Uterus (tissue), 4 donors: ENCODE data around the gene CDC42EP1. TPM values are rescaled to one million over a fixed set of nuclear protein-coding genes. Genes with fewer than 3 reads are reported as not detected.

ENCODE experiments used
- DNase-seq, 2 donors: peaks; one replicate each; pipeline ENCODE4 v3.0.0-alpha.2; 2019 to 2020
- H3K27ac ChIP-seq, 2 donors: fragments of 200-600 bp; sonication (generic); 1 replicate in 1 of 2; 2 replicates in 1 of 2; pipeline ENCODE4 v1.5.1; 2016 to 2018
- H3K27me3 ChIP-seq, 2 donors: fragments of 200-600 bp; sonication (generic); one replicate each; pipeline ENCODE4 v1.5.1; 2018 to 2019; ENCODE audit warnings: control low read depth in 1 of 2
- H3K36me3 ChIP-seq, 2 donors: fragments of 200-600 bp; sonication (generic); one replicate each; pipeline ENCODE4 v1.5.1; 2019; ENCODE audit warnings: control low read depth in 1 of 2
- H3K4me1 ChIP-seq, 2 donors: fragments of 200-600 bp; sonication (generic); one replicate each; pipeline ENCODE4 v1.5.1; 2018 to 2019; ENCODE audit warnings: control low read depth in 1 of 2
- H3K4me3 ChIP-seq, 2 donors: fragments of 200-600 bp; sonication (generic); 1 replicate in 1 of 2; 2 replicates in 1 of 2; pipeline ENCODE4 v1.5.1; 2018 to 2019; ENCODE audit warnings: mild to moderate bottlenecking in 1 of 2
- H3K9me3 ChIP-seq, 2 donors: fragments of 200-600 bp; sonication (generic); one replicate each; pipeline ENCODE4 v1.5.1; 2019; ENCODE audit warnings: control low read depth in 1 of 2
- CTCF ChIP-seq, 4 experiments: fragments of 200-600 bp in 2 of 4; fragments of 450-650 bp in 2 of 4; sonication (generic) in 2 of 4; IDR thresholded peaks; one replicate each; pipeline ENCODE4 v1.5.1; 2016 to 2019; ENCODE audit warnings: antibody characterized with exemption in 4 of 4, mild to moderate bottlenecking in 2 of 4, moderate library complexity in 1 of 4
- POLR2A ChIP-seq, 2 donors: fragments of 450-650 bp; IDR thresholded peaks; one replicate each; pipeline ENCODE4 v1.6.1; 2016; ENCODE audit warnings: antibody characterized with exemption in 2 of 2, mild to moderate bottlenecking in 1 of 2, moderate library complexity in 1 of 2
- intact Hi-C: fragments of 100-400 bp; cut with DNase I; formaldehyde crosslinking; loops from one replicate; pipeline ENCODE4 v1.15.1; 2023; ENCODE audit warnings: low total_unique reads
- total RNA-seq, 4 donors: library from RNA; depleted of rRNA in 3 of 4; stranded (reverse); fragments of >200 nt in 3 of 4; gene quantifications; one replicate each; pipeline versions ENCODE4 v1.1.0 to v1.2.4, GENCODE V29; 2014 to 2023
- donor health status: DM: yes; HTN: yes; CAD: no.

The CDC42EP1 gene
- total RNA-seq, 4 donors from 2014 or later = 10.6 to 101 (median 16.5) TPM

GRCh38 chr22:37555029-37555428 lies 5.3 kb upstream of the CDC42EP1 start:
- intact Hi-C loops = no loop called here
- no peaks in the 10 kb centered on the region for H3K27me3 ChIP-seq
- TF ChIP-seq CTCF (IDR thresholded peaks at IDR 0.05) = no peak
- TF ChIP-seq POLR2A (IDR thresholded peaks at IDR 0.05) = no peak
- H3K4me3 ChIP-seq = no peak overlapping the region
- peaks cover 8 to 18% of the 10 kb centered on the region in 2 donors for H3K4me1 ChIP-seq
- H3K36me3 ChIP-seq = no peaks in the 10 kb centered on the region
- no peak for DNase-seq
- H3K27ac ChIP-seq = no peak overlapping the region
- no peaks in the 10 kb centered on the region for H3K9me3 ChIP-seq

- H3K27ac ChIP-seq = peak overlapping the region in 1 of 2 donors; percentile 51
- TF ChIP-seq CTCF (IDR thresholded peaks at IDR 0.05) (no peak), POLR2A (IDR thresholded peaks at IDR 0.05) (no peak)
- DNase-seq = no peak
- H3K9me3 ChIP-seq = no peaks in the 10 kb centered on the region
- intact Hi-C loops = no loop called here
- no peak overlapping the region for H3K4me3 ChIP-seq
- H3K27me3 ChIP-seq = no peaks in the 10 kb centered on the region
- H3K36me3 ChIP-seq = no peaks in the 10 kb centered on the region
- peaks cover 8 to 10% of the 10 kb centered on the region in 2 donors for H3K4me1 ChIP-seq
These were observed 3.6 kb upstream of the CDC42EP1 start for GRCh38 chr22:37556710-37557109.

- Histone ChIP-seq H3K36me3 (no peaks in the 10 kb centered on the region), H3K27ac (peak overlapping the region; percentile 12 to 51), H3K4me1 (peaks cover 7 to 10% of the 10 kb centered on the region in 2 donors), H3K9me3 (no peaks in the 10 kb centered on the region), H3K27me3 (no peaks in the 10 kb centered on the region), H3K4me3 (no peak overlapping the region)
- DNase-seq = no peak
- TF ChIP-seq POLR2A (IDR thresholded peaks at IDR 0.05) = no peak
- TF ChIP-seq CTCF (IDR thresholded peaks at IDR 0.05) = no peak
- intact Hi-C loops = no loop called here
These were observed 2.8 kb upstream of the CDC42EP1 start for GRCh38 chr22:37557321-37558001.

DNA sequence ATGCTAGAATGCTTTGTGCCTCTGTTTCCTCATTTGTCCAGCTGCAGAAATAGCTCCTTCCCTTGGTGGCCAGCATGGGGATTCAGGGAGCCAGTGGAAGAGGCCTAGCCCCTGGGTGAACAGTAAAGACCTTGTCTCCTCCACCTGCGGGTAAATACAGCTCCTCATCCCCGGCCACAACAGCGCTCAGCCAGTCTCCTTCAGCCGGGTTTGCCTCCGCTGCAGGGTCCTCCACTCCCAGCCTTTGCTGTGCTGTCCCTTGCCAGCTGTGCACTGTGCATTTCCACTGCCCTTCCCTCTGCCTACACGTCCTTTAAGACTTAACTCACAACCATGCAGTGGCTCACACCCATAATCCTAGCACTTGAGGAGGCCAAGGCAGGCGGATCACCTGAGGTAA lies 1.5 kb upstream of the CDC42EP1 start:
- Histone ChIP-seq H3K27me3 (no peaks in the 10 kb centered on the region), H3K4me1 (peaks cover 17 to 22% of the 10 kb centered on the region in 2 donors), H3K27ac (peak overlapping the region; percentile 99 to 100), H3K4me3 (no peak overlapping the region), H3K36me3 (no peaks in the 10 kb centered on the region), H3K9me3 (no peaks in the 10 kb centered on the region)
- no peak for DNase-seq
- no peak for TF ChIP-seq CTCF (IDR thresholded peaks at IDR 0.05)
- TF ChIP-seq POLR2A (IDR thresholded peaks at IDR 0.05) = no peak
- intact Hi-C loops = no loop called here

DNA sequence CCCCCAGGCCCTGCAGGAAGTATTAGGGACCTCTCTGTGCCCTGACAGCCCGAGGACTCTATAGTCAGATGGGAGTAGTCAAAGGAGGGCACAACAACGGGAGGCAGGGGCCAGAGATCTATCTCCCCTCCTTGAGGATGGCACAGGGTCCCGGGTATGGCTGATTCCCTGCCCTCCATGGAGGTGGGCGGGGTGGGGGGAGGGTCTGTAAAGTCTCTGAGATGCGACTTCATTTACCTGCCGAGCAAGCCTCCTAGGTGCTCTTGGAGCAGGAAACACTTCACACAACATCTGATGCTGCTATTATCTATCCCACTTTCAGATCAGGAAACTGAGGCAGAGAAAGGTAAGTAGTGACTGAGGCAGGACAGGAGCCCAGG lies 769 bp upstream of the CDC42EP1 start:
- no peak for DNase-seq
- Histone ChIP-seq H3K9me3 (no peaks in the 10 kb centered on the region), H3K36me3 (no peaks in the 10 kb centered on the region), H3K4me1 (peaks cover 23 to 29% of the 10 kb centered on the region in 2 donors), H3K27ac (peak overlapping the region; percentile 99 to 100), H3K27me3 (no peaks in the 10 kb centered on the region), H3K4me3 (peak overlapping the region; percentile 33 to 99)
- TF ChIP-seq POLR2A (IDR thresholded peaks at IDR 0.05) (no peak), CTCF (IDR thresholded peaks at IDR 0.05) (no peak)
- intact Hi-C loops = no loop called here
